ENCODE measurements around the gene LAMB1.
A peak's percentile ranks its signal among the peaks of the same experiment; 100 is the strongest.

Gene LAMB1

GRCh38 chr7:108028111-108028510 lies 25.1 kb upstream of the LAMB1 start:
- H2BK12ac ChIP-seq (ENCODE audit: low read length in 2 of 2) = no peak overlapping the region
- no peak overlapping the region for H2BK5ac ChIP-seq (ENCODE audit: low read depth, low read length, poor library complexity, severe bottlenecking)
- H3K23ac ChIP-seq (ENCODE audit: low read length in 2 of 2) = no peak overlapping the region
- DNase-seq = no peak
- no peak overlapping the region for H2BK120ac ChIP-seq (ENCODE audit: low read depth, low read length)
- no peak overlapping the region for H3K9ac ChIP-seq (ENCODE audit: low read length)
- H3K4ac ChIP-seq (ENCODE audit: low read depth in 1 of 2, low read length in 2 of 2) = no peak overlapping the region
- H2AK5ac ChIP-seq (ENCODE audit: low read length, severe bottlenecking) = no peak overlapping the region
- no peak overlapping the region for H4K8ac ChIP-seq (ENCODE audit: low read length)
- H3K36me3 ChIP-seq (ENCODE audit: control insufficient read depth in 1 of 2, insufficient read depth in 2 of 2, low read depth in 1 of 2, low read length in 2 of 2) = no peaks in the 10 kb centered on the region
- no peak overlapping the region for H3K4me3 ChIP-seq (ENCODE audit: insufficient read depth in 1 of 2, low read depth in 1 of 2, low read length in 2 of 2)
- no peak overlapping the region for H3K4me2 ChIP-seq (ENCODE audit: low read length, poor library complexity, severe bottlenecking)
- H3K27me3 ChIP-seq (ENCODE audit: control insufficient read depth in 1 of 2, insufficient read depth in 1 of 2, low read length in 2 of 2) = no peaks in the 10 kb centered on the region
- H3K9me3 ChIP-seq (ENCODE audit: control insufficient read depth, low read length) = no peaks in the 10 kb centered on the region
- H3K4me1 ChIP-seq (ENCODE audit: control insufficient read depth, insufficient read depth, low read depth, low read length) = peaks cover 2% of the 10 kb centered on the region
- H2AFZ ChIP-seq (ENCODE audit: low read depth, low read length) = no peak overlapping the region
- WGBS = 94% methylated on average over 2 of the region's 2 CpGs
- no peak overlapping the region for H3K18ac ChIP-seq (ENCODE audit: low read depth in 1 of 2, low read length in 2 of 2)
- H3K79me1 ChIP-seq (replicated peaks; ENCODE audit: low read length, poor library complexity, severe bottlenecking) = no peaks in the 10 kb centered on the region
- no peak overlapping the region for H3K14ac ChIP-seq (ENCODE audit: low read length in 2 of 2)
- no peak overlapping the region for H4K91ac ChIP-seq (ENCODE audit: low read length)
- H3K27ac ChIP-seq (ENCODE audit: low read length, poor library complexity, severe bottlenecking) = no peak overlapping the region
- no peak overlapping the region for H2BK15ac ChIP-seq (ENCODE audit: low read depth, poor library complexity, severe bottlenecking)

GRCh38 chr7:108027239-108027638 lies 24.3 kb upstream of the LAMB1 start:
- no peaks in the 10 kb centered on the region for H3K27me3 ChIP-seq (ENCODE audit: control insufficient read depth in 1 of 2, insufficient read depth in 1 of 2, low read length in 2 of 2)
- no peak overlapping the region for H3K27ac ChIP-seq (ENCODE audit: low read length, poor library complexity, severe bottlenecking)
- H3K23ac ChIP-seq (ENCODE audit: low read length in 2 of 2) = no peak overlapping the region
- WGBS = no CpG with 5 or more reads among the region's 1 CpG
- no peak for DNase-seq
- no peak overlapping the region for H2BK15ac ChIP-seq (ENCODE audit: low read depth, poor library complexity, severe bottlenecking)
- H3K14ac ChIP-seq (ENCODE audit: low read length in 2 of 2) = no peak overlapping the region
- no peak overlapping the region for H2AK5ac ChIP-seq (ENCODE audit: low read length, severe bottlenecking)
- H3K4me2 ChIP-seq (ENCODE audit: low read length, poor library complexity, severe bottlenecking) = no peak overlapping the region
- H3K9ac ChIP-seq (ENCODE audit: low read length) = peak overlapping the region; percentile 10
- no peaks in the 10 kb centered on the region for H3K36me3 ChIP-seq (ENCODE audit: control insufficient read depth in 1 of 2, insufficient read depth in 2 of 2, low read depth in 1 of 2, low read length in 2 of 2)
- H3K4me3 ChIP-seq (ENCODE audit: insufficient read depth in 1 of 2, low read depth in 1 of 2, low read length in 2 of 2) = no peak overlapping the region
- no peak overlapping the region for H2AFZ ChIP-seq (ENCODE audit: low read depth, low read length)
- H3K18ac ChIP-seq (ENCODE audit: low read depth in 1 of 2, low read length in 2 of 2) = no peak overlapping the region
- H2BK12ac ChIP-seq (ENCODE audit: low read length in 2 of 2) = no peak overlapping the region
- H3K9me3 ChIP-seq (ENCODE audit: control insufficient read depth, low read length) = no peaks in the 10 kb centered on the region
- no peak overlapping the region for H4K91ac ChIP-seq (ENCODE audit: low read length)
- peaks cover 2% of the 10 kb centered on the region for H3K4me1 ChIP-seq (ENCODE audit: control insufficient read depth, insufficient read depth, low read depth, low read length)
- H2BK120ac ChIP-seq (ENCODE audit: low read depth, low read length) = no peak overlapping the region
- no peaks in the 10 kb centered on the region for H3K79me1 ChIP-seq (replicated peaks; ENCODE audit: low read length, poor library complexity, severe bottlenecking)
- H4K8ac ChIP-seq (ENCODE audit: low read length) = no peak overlapping the region
- H2BK5ac ChIP-seq (ENCODE audit: low read depth, low read length, poor library complexity, severe bottlenecking) = no peak overlapping the region
- H3K4ac ChIP-seq (ENCODE audit: low read depth in 1 of 2, low read length in 2 of 2) = no peak overlapping the region

- Histone ChIP-seq H3K27ac (ENCODE audit: low read length, poor library complexity, severe bottlenecking) (no peak overlapping the region), H2BK5ac (ENCODE audit: low read depth, low read length, poor library complexity, severe bottlenecking) (no peak overlapping the region), H3K4me1 (ENCODE audit: control insufficient read depth, insufficient read depth, low read depth, low read length) (peaks cover 2% of the 10 kb centered on the region), H3K27me3 (ENCODE audit: control insufficient read depth in 1 of 2, insufficient read depth in 1 of 2, low read length in 2 of 2) (no peaks in the 10 kb centered on the region), H4K91ac (ENCODE audit: low read length) (no peak overlapping the region), H2AK5ac (ENCODE audit: low read length, severe bottlenecking) (no peak overlapping the region), H3K14ac (ENCODE audit: low read length in 2 of 2) (no peak overlapping the region), H2AFZ (ENCODE audit: low read depth, low read length) (no peak overlapping the region), H2BK12ac (ENCODE audit: low read length in 2 of 2) (no peak overlapping the region), H3K36me3 (ENCODE audit: control insufficient read depth in 1 of 2, insufficient read depth in 2 of 2, low read depth in 1 of 2, low read length in 2 of 2) (no peaks in the 10 kb centered on the region), H2BK120ac (ENCODE audit: low read depth, low read length) (no peak overlapping the region), H3K4me3 (ENCODE audit: insufficient read depth in 1 of 2, low read depth in 1 of 2, low read length in 2 of 2) (no peak overlapping the region), H3K9me3 (ENCODE audit: control insufficient read depth, low read length) (no peaks in the 10 kb centered on the region), H3K4me2 (ENCODE audit: low read length, poor library complexity, severe bottlenecking) (no peak overlapping the region), H3K18ac (ENCODE audit: low read depth in 1 of 2, low read length in 2 of 2) (peak overlapping the region in 1 of 2 experiments; percentile 44), H3K79me1 (replicated peaks; ENCODE audit: low read length, poor library complexity, severe bottlenecking) (no peaks in the 10 kb centered on the region), H3K9ac (ENCODE audit: low read length) (peak overlapping the region; percentile 10), H4K8ac (ENCODE audit: low read length) (no peak overlapping the region), H2BK15ac (ENCODE audit: low read depth, poor library complexity, severe bottlenecking) (no peak overlapping the region), H3K23ac (ENCODE audit: low read length in 2 of 2) (no peak overlapping the region), H3K4ac (ENCODE audit: low read depth in 1 of 2, low read length in 2 of 2) (no peak overlapping the region)
- DNase-seq = no peak
- 100% methylated on average over 3 of the region's 3 CpGs for WGBS
These were observed 23.7 kb upstream of the LAMB1 start for GRCh38 chr7:108026647-108027046.

GRCh38 chr7:108026116-108026515 lies 23.2 kb upstream of the LAMB1 start:
- Histone ChIP-seq H3K14ac (ENCODE audit: low read length in 2 of 2) (no peak overlapping the region), H4K8ac (ENCODE audit: low read length) (no peak overlapping the region), H3K9ac (ENCODE audit: low read length) (no peak overlapping the region), H2BK15ac (ENCODE audit: low read depth, poor library complexity, severe bottlenecking) (no peak overlapping the region), H2AK5ac (ENCODE audit: low read length, severe bottlenecking) (no peak overlapping the region), H3K23ac (ENCODE audit: low read length in 2 of 2) (no peak overlapping the region), H3K4me2 (ENCODE audit: low read length, poor library complexity, severe bottlenecking) (no peak overlapping the region), H3K27ac (ENCODE audit: low read length, poor library complexity, severe bottlenecking) (no peak overlapping the region), H3K9me3 (ENCODE audit: control insufficient read depth, low read length) (no peaks in the 10 kb centered on the region), H2BK5ac (ENCODE audit: low read depth, low read length, poor library complexity, severe bottlenecking) (no peak overlapping the region), H2AFZ (ENCODE audit: low read depth, low read length) (no peak overlapping the region), H2BK12ac (ENCODE audit: low read length in 2 of 2) (peak overlapping the region in 1 of 2 experiments; percentile 55), H3K4me3 (ENCODE audit: insufficient read depth in 1 of 2, low read depth in 1 of 2, low read length in 2 of 2) (no peak overlapping the region), H3K4ac (ENCODE audit: low read depth in 1 of 2, low read length in 2 of 2) (no peak overlapping the region), H3K36me3 (ENCODE audit: control insufficient read depth in 1 of 2, insufficient read depth in 2 of 2, low read depth in 1 of 2, low read length in 2 of 2) (no peaks in the 10 kb centered on the region), H4K91ac (ENCODE audit: low read length) (no peak overlapping the region), H3K27me3 (ENCODE audit: control insufficient read depth in 1 of 2, insufficient read depth in 1 of 2, low read length in 2 of 2) (no peaks in the 10 kb centered on the region), H3K18ac (ENCODE audit: low read depth in 1 of 2, low read length in 2 of 2) (peak overlapping the region; percentile 24 to 61), H3K79me1 (replicated peaks; ENCODE audit: low read length, poor library complexity, severe bottlenecking) (no peaks in the 10 kb centered on the region), H3K4me1 (ENCODE audit: control insufficient read depth, insufficient read depth, low read depth, low read length) (peaks cover 2% of the 10 kb centered on the region), H2BK120ac (ENCODE audit: low read depth, low read length) (no peak overlapping the region)
- over 99% methylated on average over 5 of the region's 5 CpGs for WGBS
- DNase-seq = no peak
